Activated T-helper 2 cell treated with anti-CD3 and anti-CD28 coated beads, Interferon-gamma antibody, Interleukin-2, Interleukin-4, amounts not matched to agents 10 μg/mL and 5 μg/mL and 100 μg/mL, durations not matched to agents 14 hours and 24 hours and 36 hours (primary cell): ENCODE data around the gene EHF. TPM values are rescaled to one million over a fixed set of nuclear protein-coding genes. Genes with fewer than 3 reads are reported as not detected.

Source experiments
- DNase-seq: peaks from one replicate; pipeline ENCODE4 v3.0.0; 2021; ENCODE audit warnings: low spot score
- H3K27ac Mint-ChIP-seq: one replicate; pipeline ENCODE4 v1.8.0; 2021; ENCODE audit warnings: mixed read lengths
- H3K27me3 Mint-ChIP-seq: one replicate; pipeline ENCODE4 v1.8.0; 2021; ENCODE audit warnings: low read depth, mixed read lengths
- H3K36me3 Mint-ChIP-seq: one replicate; pipeline ENCODE4 v1.8.0; 2021; ENCODE audit warnings: low read depth, mixed read lengths
- H3K4me1 Mint-ChIP-seq: one replicate; pipeline ENCODE4 v1.8.0; 2021; ENCODE audit warnings: low read depth, mixed read lengths
- H3K4me3 Mint-ChIP-seq: one replicate; pipeline ENCODE4 v1.8.0; 2021; ENCODE audit warnings: low read depth, mild to moderate bottlenecking, moderate library complexity, mixed read lengths
- H3K9me3 Mint-ChIP-seq: one replicate; pipeline ENCODE4 v1.8.0; 2021; ENCODE audit warnings: mixed read lengths
- intact Hi-C: fragments of 100-400 bp; cut with micrococcal nuclease; formaldehyde crosslinking; loops from one replicate; pipeline ENCODE4 v1.15.1; 2023
- total RNA-seq: library from RNA; stranded (reverse); gene quantifications from 2 replicates; pipeline ENCODE4 v1.2.3, GENCODE V29; 2022

EHF gene
- total RNA-seq, 1 donor from 2014 or later, result not detected

DNA sequence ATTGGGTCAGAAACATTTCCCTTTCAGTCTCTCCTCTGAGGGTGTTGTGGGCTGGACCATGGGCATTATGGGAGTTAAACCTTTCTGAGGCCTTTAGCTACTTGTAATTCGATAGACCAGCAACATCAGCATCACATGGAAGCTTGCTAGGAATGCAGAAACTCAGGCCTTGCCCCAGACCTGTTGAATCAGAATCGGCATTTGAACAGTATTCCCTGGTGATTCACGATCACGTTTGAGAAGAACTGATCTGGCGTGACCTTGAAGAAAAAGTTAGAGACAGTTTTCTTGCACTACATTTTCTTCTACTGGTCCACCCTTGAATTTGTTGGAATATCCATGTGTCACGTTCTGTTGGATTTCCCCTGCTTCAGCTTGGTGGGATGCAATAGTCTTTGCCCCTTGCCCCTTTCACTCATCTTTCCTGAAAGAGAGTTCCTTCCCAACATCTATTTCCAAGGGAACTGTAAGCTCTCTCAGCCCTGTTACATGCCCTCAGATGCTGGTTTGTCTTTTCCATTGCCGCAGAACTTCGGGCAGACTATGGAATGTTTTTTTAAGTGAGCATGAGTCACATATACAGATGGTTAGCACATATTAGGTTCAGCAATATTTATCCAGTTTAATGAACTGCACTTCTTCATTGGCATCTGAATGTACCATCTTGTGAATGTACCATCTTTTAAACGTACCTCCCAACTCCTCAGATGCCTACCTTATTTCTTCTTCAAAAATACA lies 23.9 kb downstream of the EHF start:
- peaks cover under 1% of the 10 kb centered on the region for H3K4me1 Mint-ChIP-seq
- peaks cover 72% of the 10 kb centered on the region for H3K27me3 Mint-ChIP-seq
- no peak overlapping the region for H3K27ac Mint-ChIP-seq
- no peaks in the 10 kb centered on the region for H3K9me3 Mint-ChIP-seq
- H3K36me3 Mint-ChIP-seq, result no peaks in the 10 kb centered on the region
- no peak overlapping the region for H3K4me3 Mint-ChIP-seq
- no peak for DNase-seq
- intact Hi-C loops, result no loop called here

DNA sequence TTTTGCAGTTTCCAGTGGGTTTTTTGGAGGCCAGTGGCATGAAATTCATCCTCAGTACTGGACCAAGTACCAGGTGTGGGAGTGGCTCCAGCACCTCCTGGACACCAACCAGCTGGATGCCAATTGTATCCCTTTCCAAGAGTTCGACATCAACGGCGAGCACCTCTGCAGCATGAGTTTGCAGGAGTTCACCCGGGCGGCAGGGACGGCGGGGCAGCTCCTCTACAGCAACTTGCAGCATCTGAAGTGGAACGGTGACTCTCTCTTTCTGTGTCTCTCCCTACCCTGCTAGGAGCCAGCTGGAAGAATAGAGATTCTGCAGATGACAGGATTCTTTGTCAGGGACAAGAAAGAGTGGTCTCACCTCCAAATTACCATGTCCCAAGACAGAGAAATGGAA lies 25.5 kb downstream of the EHF start:
- Mint-ChIP-seq H3K36me3 (no peaks in the 10 kb centered on the region), H3K4me1 (peaks cover 13% of the 10 kb centered on the region), H3K4me3 (no peak overlapping the region), H3K27ac (no peak overlapping the region), H3K9me3 (no peaks in the 10 kb centered on the region), H3K27me3 (peaks cover 59% of the 10 kb centered on the region)
- intact Hi-C loops, result no loop called here
- DNase-seq, result no peak

DNA sequence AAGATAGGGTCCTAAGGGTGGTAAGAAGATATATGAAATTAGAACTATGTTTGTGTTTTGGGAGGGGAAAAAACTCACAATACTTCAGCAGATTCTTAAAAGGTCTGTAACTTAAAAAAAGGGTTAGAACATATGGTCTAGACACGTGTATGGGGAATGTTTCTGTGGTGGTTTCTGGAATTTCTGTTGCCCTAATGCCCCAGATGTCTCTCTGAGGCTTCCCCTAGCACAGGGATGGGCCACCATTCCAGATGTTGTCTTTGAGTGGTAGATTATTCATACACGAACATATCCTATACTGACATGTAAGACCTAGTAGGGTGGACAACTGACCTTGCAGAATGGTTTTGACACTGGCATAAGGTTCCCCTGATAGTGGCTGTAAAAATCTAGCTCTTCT lies 26.2 kb downstream of the EHF start:
- Mint-ChIP-seq H3K4me1 (peaks cover 16% of the 10 kb centered on the region), H3K36me3 (no peaks in the 10 kb centered on the region), H3K27ac (no peak overlapping the region), H3K27me3 (peaks cover 56% of the 10 kb centered on the region), H3K4me3 (no peak overlapping the region), H3K9me3 (no peaks in the 10 kb centered on the region)
- intact Hi-C loops, result no loop called here
- DNase-seq, result no peak

DNA sequence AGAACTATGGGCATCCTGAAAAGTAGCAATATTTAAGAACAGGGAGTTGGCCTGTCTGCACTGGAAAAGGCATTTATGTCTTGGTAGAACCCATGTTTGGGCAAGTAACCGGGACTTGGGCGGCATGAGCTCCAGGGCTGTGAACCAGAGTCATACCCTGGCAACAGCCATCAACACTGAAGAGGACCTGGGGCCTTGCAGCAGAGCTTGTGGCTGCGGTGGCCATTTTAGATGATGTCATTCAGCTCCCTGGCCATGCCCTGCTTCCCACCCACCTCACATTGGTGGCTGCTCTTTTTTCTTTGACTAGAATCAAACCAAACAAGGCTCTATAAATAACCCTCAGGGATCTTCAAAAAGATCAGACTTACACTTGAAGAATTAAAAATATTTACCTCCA lies 26.6 kb downstream of the EHF start:
- DNase-seq, result no peak

DNA sequence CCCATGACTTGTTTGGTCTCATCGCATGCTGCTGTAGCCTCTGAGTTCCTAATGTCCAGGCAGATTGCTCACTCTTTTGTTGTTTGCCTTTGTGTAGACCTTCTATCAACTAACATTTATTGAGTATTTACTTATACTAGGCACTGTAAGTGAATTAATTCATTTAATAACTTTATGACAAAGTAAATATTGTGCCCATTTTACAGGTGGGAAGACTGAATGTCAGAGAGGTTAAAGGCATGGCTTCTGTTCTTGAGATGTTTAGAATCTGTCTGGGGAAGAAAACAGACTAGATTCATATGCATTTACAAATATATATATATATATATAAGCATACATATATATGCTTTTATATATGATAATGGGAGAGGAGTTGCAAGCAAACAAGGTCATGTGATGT lies 27.1 kb downstream of the EHF start:
- H3K36me3 Mint-ChIP-seq, result no peaks in the 10 kb centered on the region
- H3K27me3 Mint-ChIP-seq, result peaks cover 56% of the 10 kb centered on the region
- intact Hi-C loops, result no loop called here
- H3K4me3 Mint-ChIP-seq, result no peak overlapping the region
- no peaks in the 10 kb centered on the region for H3K9me3 Mint-ChIP-seq
- no peak for DNase-seq
- H3K27ac Mint-ChIP-seq, result no peak overlapping the region
- H3K4me1 Mint-ChIP-seq, result peaks cover 23% of the 10 kb centered on the region

More for the DNA sequence above, 26.6 kb downstream of the EHF start:
- no peaks in the 10 kb centered on the region for H3K36me3 Mint-ChIP-seq
- H3K27me3 Mint-ChIP-seq, result peaks cover 58% of the 10 kb centered on the region
- H3K4me3 Mint-ChIP-seq, result no peak overlapping the region
- H3K9me3 Mint-ChIP-seq, result no peaks in the 10 kb centered on the region
- H3K4me1 Mint-ChIP-seq, result peaks cover 20% of the 10 kb centered on the region
- intact Hi-C loops, result no loop called here
- no peak overlapping the region for H3K27ac Mint-ChIP-seq

DNA sequence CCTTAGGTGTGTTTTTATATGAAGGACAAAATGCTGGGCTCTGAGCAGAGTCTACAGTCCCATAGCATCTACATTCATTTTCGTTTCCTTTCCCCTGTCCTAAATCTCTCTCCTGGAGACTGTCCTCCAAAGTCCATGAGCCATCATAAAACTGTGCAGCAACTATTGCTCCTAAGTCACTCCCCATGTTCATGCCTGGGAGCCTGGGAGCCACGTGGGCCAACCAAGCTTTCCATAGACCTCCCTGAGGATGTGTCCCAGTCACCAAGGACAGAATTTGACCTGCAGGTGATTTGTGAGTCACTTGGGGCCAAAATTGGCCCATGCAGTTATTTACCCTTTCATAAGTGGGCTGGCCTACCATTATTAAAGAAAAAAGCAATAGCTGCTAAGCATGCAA lies 28.7 kb downstream of the EHF start:
- intact Hi-C loops, result no loop called here
- Mint-ChIP-seq H3K9me3 (no peaks in the 10 kb centered on the region), H3K4me3 (no peak overlapping the region), H3K4me1 (peaks cover 31% of the 10 kb centered on the region), H3K27ac (no peak overlapping the region), H3K36me3 (no peaks in the 10 kb centered on the region), H3K27me3 (peaks cover 58% of the 10 kb centered on the region)
- no peak for DNase-seq

DNA sequence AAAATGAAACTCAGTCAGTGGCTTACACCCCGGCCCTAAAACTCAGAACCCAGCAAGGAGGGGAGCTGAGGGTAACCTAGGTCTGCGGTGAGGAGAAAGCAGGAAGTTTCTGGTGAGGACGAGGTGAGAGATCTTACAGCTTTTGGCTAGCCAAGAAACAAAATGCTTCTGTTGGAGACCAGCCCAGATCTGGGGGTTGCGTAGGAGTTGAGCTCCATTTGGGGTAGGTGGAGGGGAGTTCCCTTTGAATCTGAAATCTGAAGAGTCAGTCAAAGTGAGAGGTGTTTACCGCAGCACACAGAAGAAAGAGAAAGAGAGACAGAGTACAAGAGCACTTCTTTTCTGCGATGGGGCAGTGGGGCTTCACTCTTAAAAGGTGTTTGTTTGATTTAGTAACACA lies 29.6 kb downstream of the EHF start:
- peaks cover 56% of the 10 kb centered on the region for H3K27me3 Mint-ChIP-seq
- peaks cover 31% of the 10 kb centered on the region for H3K4me1 Mint-ChIP-seq
- H3K36me3 Mint-ChIP-seq, result no peaks in the 10 kb centered on the region
- peak overlapping the region; percentile 55 for H3K27ac Mint-ChIP-seq
- peak; percentile 72 for DNase-seq
- no peaks in the 10 kb centered on the region for H3K9me3 Mint-ChIP-seq
- intact Hi-C loops, result loop anchor here (1.0 to 10.0 kb wide), 9 partner anchors 16 to 916 kb away; partner anchors contain the start of genes CAT, CD59 and LMO2
- peak overlapping the region; percentile 23 for H3K4me3 Mint-ChIP-seq

DNA sequence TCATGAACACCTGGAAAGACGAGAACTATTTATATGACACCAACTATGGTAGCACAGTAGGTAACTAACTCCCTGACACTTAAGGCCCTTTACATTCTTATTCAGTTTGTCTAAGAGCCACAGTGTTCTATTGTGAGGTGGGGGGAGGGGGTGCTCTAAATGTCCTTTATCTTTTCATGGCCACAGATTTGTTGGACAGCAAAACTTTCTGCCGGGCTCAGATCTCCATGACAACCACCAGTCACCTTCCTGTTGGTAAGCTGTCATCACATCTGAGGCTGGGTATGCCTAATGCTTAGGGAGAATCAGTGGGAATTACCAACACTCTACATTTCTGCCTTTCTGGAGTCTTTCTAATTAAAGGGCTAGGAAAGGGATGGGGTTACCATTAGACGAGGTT lies 30.7 kb downstream of the EHF start:
- H3K36me3 Mint-ChIP-seq, result no peaks in the 10 kb centered on the region
- intact Hi-C loops, result loop anchor here (2.0 to 10.0 kb wide), 8 partner anchors 17 to 917 kb away; partner anchors contain the start of genes CAT, CD59 and LMO2
- H3K4me1 Mint-ChIP-seq, result peaks cover 31% of the 10 kb centered on the region
- no peak overlapping the region for H3K27ac Mint-ChIP-seq
- no peak overlapping the region for H3K4me3 Mint-ChIP-seq
- DNase-seq, result no peak
- no peaks in the 10 kb centered on the region for H3K9me3 Mint-ChIP-seq
- H3K27me3 Mint-ChIP-seq, result peaks cover 54% of the 10 kb centered on the region

DNA sequence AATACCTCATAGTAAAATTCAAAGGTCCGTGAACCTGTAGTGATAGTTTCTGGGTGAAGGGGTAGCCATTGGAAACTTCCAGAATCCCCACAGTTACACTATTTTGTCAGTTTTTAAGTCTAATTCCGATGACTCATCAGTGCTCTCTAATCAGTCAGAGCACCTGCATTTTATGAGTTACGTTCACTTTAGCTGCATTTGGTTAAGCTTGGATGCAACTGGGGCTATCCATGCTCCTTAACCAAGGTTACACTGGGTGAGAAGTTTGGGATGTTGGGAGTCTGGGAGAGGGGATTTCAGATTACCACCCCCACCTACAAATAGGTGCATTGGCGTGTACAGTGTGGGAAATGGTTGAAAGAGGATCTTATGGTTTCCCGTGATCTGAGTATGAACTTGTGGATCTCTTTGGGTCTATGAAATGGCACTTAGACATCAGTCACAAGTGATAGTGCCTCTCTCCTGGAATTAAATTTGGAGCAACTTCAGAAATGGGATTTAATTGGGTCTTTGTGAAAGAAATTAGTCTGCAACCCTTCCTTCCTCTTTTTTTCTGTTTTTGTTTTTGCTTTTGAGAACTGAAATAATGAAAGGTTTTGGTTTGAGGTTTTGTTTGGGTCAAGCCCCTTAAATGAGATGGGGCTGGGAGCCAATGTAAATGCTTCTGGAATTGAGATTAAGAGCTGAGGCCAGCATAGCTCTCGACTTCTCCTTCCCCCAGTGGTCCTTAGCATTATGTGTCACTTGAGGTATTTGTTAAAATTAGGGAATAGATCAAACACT lies 31.5 kb downstream of the EHF start:
- no peaks in the 10 kb centered on the region for H3K36me3 Mint-ChIP-seq
- no peak for DNase-seq
- H3K27ac Mint-ChIP-seq, result no peak overlapping the region
- no peaks in the 10 kb centered on the region for H3K9me3 Mint-ChIP-seq
- intact Hi-C loops, result loop anchor here (10.0 kb wide), 3 partner anchors 522 to 918 kb away; partner anchors contain the start of gene CD59
- H3K4me1 Mint-ChIP-seq, result peaks cover 31% of the 10 kb centered on the region
- H3K4me3 Mint-ChIP-seq, result no peak overlapping the region
- H3K27me3 Mint-ChIP-seq, result peaks cover 54% of the 10 kb centered on the region

DNA sequence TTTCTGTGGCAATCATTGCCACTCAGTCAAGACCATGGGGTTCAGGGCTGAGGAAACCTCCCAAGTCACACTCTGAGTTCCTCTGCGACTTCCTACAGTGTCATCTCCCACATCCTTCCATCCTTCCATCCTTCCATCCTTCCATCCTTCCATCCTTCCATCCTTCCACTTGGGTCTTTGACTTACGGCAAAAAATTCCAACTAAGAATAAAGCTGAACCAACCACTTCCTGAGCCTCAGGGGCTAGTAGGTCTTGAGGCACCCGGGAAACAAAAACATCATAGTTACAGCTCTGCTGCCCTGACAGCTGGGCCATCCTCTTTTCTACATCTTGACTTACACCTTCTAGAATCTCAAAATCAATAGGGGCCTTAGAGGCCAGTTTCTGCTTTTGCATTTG lies 32.1 kb downstream of the EHF start:
- intact Hi-C loops, result loop anchor here (10.0 kb wide), 3 partner anchors 522 to 918 kb away; partner anchors contain the start of gene CD59
- H3K27me3 Mint-ChIP-seq, result peaks cover 48% of the 10 kb centered on the region
- no peak for DNase-seq
- no peak overlapping the region for H3K4me3 Mint-ChIP-seq
- peaks cover 31% of the 10 kb centered on the region for H3K4me1 Mint-ChIP-seq
- no peak overlapping the region for H3K27ac Mint-ChIP-seq
- no peaks in the 10 kb centered on the region for H3K9me3 Mint-ChIP-seq
- H3K36me3 Mint-ChIP-seq, result no peaks in the 10 kb centered on the region

DNA sequence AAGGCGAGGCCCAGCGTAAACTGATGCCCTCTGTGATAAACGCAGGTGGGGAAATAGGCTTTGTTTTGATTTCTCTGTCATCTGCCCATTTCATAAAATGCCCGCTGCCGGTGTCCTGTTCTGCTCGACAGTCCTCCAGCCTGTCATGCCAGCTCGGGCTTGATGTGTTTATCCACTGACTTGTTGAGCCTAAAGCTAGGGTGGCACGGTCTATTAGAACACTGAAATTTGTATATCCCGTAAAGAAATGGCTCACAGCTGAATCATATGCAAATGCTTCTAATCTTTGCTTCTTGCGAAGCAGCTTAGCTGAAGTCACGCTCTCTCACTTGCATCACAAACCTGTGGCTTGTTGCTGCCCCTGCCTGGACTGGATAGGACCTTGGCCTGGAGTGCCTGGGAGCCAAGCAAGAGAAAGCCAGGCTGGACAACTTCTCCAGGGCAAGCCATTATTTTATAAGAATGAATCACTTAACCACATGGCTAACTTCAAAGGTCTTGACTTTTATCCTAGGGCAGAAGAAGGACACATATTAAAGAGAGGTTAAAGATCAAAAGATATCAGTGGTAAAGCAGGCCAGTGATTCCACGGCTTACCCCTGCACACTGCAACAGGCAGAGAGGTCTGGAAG lies 33.1 kb downstream of the EHF start:
- Mint-ChIP-seq H3K27me3 (peaks cover 53% of the 10 kb centered on the region), H3K9me3 (no peaks in the 10 kb centered on the region), H3K27ac (peak overlapping the region; percentile 56), H3K36me3 (no peaks in the 10 kb centered on the region), H3K4me3 (no peak overlapping the region), H3K4me1 (peaks cover 31% of the 10 kb centered on the region)
- intact Hi-C loops, result loop anchor here (10.0 kb wide), 3 partner anchors 521 to 919 kb away; partner anchors contain the start of gene CD59
- DNase-seq, result no peak

DNA sequence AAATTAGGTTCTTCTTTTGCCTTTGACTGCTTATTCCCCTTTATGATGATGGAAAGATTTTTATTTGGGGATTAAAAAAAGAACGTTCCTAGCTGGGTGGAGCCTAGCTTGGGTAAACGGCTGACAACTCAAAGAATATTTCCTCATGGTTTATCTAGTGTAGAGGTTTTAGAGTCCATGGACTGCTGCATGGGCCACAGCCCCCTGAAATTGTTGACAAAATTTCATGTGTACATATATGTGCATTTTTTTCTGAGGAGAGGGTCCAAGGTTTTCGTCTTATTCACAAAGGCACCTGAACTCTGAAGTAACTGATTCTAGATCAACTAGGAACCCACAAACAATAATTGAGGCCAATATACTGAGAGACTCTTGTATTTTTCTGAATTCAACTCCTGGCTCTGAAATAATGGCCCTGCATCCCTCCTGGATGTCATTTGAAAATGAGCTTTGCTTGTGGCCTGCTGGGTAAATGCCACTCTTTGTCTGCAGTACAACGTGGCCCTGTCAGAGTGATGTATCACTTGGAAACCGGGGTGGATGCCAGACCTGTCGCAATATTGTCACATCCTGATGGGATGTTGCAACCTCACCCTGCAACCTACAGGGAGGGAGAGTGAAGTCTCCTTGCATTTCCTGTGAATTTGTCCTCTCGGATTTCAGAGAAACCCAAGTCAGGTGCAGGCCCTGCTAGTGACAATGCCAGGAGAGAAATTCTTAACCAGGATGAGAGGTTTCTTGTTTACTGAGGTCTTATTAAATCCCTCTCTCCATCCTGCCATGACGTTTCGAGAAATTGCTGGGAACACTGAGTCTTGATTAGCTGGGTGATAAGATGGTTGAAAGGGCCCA lies 33.8 kb downstream of the EHF start:
- H3K9me3 Mint-ChIP-seq, result no peaks in the 10 kb centered on the region
- peaks cover 31% of the 10 kb centered on the region for H3K4me1 Mint-ChIP-seq
- no peak for DNase-seq
- no peak overlapping the region for H3K27ac Mint-ChIP-seq
- no peak overlapping the region for H3K4me3 Mint-ChIP-seq
- no peaks in the 10 kb centered on the region for H3K36me3 Mint-ChIP-seq
- H3K27me3 Mint-ChIP-seq, result peaks cover 53% of the 10 kb centered on the region
- intact Hi-C loops, result loop anchor here (10.0 kb wide), 3 partner anchors 520 to 920 kb away; partner anchors contain the start of gene CD59
